GM19463 (cell line): ENCODE data around the gene DAND5.

Experiments used
- ATAC-seq: cut with Tn5 transposase; IDR thresholded peaks from one replicate; pipeline ENCODE4 v1.9.1; 2021; ENCODE audit warnings: mild to moderate bottlenecking, moderate library complexity; ENCODE audit not compliant: unreplicated experiment

The DAND5 gene

DNA sequence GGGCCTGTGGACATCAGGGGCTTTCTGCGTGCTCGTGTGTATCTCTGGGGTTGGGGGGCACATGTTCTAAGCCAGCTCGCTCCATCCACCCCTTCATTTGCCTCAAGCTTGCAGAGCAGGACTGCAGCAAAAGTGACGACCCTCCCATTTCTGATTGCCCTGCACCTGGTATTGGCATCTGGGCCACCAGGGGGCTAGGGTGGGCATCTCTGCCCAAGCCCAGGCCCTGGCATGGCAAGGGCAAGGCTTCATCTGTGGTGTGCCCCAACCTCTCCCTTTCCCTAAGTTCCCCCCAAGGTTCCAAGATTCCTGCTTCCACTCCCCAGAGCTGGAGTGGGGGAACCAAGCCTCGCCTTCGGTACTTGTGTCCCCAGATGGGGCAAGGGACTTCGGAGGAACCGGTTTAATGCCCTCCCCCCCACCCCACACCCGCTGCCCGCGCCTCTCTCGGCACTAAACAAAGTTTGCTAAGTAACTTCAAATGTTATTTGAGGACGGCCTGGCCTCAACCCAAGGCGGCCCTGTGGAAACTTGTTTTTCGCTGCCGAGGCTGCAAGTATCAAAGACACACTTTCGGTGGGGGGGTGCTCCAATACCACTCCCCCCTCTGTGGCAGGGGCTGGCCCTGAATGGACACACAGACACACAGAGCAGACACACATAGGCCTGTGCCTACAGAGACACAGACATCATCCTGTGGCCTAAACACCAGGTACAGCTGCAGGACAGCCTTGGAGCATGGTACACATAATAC lies 38.1 kb downstream of the DAND5 start:
- no peak for ATAC-seq

DNA sequence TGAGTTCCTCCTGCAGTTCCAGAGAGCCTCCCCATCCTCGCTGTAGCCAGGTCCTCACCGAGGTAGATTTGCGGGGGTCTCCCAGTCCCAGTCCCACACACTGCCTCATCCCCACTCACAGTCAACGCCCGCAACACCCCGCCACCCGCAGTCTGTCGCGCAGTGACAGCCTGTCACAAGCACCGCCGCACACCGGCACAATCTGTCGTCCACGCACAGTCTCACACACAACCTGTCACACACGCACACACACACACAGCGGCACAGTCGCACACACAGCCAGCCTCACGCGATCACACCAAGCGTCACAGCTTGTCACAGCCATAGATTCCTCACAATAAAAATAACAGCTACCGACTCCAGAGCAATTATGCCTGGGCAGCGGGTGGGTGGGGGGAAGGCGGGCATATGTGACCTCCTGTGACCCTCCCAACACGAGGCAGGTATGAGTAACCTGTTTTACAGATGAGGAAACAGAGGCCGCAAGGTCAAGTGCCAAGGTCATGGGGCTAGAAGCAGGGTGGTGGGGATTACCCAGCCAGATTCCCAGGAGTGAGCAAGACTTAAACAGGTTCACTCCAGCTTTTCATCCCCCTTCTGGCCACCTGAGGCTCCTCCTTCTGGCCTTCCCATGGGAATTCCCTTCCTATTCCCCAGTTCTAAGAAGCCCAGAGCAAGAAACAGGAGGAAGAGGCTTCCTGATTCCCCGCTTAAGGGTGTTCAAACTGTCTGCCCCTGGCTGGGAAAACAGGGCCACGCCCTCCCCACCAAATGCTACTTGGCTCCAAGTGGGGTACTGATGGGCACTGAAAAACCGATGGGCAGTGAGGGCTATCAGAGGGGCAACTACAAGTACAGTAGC lies 39.8 kb downstream of the DAND5 start:
- ATAC-seq: no peak

DNA sequence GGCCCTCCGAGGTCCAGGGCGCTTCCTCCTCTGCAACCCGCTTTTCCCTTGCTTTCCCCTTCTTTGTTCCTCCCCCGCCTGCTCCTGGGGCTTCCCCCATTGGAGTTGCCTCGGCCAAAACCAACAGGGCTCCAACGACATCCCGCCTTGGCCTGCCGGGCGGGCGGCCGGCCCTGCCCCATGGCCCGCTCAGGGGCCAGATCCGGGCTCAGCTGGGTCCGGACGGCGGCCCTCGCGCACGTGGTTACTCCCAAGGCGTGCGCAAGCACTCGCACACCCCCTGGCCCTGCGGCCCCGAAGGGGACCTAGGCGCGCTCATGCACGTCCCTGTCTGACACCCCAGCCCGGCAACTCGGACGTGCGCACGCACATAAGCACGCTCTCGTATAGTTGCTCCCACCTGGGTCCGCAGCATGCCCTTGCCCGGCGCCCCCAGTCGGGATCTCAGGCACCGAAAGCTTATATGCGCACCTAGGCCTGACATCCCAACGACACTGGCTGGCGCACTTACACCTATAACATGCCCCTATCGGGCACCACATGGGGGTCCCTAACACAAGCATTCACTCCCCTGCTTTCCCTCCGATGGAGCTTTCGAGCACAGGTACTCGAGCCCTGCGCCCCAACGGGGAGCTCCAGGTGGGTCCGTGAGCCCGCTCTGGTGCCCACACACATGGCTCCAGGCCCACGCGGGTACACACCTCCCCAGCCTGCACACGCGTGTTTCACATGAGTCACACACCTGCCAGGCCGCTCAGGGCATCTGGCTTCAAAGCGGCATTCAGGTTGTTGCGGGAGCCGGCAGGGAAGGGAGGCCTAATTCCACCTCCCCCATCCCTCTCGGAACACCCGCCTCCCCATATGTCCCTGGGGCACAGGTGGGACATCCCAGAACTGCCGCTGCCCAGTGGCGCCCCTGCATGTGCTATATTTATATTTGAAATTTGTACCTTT lies 40.9 kb downstream of the DAND5 start:
- no peak for ATAC-seq

DNA sequence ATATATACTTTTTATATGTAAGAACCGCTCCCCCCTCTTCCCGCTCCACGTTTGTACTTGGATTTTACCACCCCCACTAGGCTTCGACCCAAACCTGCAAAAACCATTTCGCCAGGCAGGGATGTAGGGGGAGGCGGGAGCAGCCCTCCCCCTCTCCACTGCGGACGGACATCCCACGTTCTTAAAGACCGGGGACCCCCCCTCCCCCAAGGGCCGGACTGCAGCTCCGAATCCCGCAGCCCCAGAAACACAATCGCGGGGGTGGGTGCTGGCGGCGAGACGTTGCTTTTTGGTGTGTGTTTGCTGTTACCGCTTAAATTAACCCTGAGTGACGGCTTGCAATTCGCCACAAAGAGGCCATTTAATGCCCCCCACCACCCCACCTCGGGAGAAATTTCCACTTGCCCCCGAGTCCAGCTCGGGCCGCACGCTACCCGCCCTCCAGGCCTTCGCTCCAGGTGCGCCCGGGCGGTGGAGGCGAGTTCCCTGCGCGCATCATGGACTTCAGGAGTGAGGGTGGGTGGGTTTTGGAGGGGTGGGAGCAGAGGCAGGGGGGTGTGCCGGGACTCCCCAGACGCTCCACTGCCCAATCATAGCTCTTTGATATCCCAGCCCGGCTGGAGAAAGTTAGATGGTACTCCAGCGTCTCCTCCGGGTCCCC lies 41.7 kb downstream of the DAND5 start:
- ATAC-seq: no peak

DNA sequence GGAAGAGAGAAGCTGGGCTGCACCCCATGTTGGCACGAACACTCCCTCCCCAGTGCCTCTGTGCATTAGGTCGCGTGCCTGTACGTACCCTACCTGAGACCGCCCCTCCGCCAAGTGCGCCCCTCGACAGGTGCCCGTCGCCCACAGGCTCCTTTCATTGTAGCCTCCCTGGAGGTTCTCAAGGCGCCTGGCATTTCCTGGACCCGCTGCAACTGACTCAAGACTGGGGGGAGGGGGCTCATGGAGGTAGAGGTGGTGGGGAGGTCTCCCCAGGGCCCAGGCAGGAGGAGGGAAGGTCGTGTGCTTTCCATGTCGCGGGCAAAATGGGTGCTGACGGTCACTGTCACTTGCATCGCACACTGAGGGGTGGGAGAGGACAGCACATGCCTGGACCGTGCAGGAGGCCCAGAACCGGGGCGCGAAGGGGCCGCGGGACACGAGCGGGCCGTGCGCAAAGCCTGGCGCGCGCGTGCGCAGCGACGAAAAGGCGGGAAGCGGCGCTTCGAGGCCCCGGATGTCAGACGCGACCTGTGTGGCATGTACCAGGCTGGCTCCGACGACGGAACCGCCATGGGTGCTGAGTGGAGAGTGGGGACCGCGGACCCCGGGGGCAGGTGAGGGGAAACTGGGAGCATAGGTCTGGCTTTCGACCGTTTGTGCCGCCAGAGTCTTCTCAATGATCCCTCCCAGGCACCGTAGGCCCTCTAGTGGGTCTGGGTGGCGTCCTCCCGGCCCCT lies 42.4 kb downstream of the DAND5 start:
- no peak for ATAC-seq

DNA sequence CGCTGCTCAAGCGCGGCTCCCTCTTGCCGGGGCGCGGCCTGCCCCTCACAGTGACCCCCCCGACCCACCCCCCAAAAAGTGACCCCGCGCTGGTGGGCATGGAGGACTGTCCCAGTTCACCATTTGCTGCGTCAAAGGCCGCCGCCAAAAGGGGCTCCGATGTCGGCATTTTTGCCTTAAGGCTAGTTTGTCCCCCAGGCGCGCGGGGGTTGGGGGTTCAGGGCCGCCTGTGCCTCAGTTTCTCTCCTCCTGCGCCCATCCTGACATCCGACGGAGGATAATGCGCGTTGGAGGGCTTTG lies 43.0 kb downstream of the DAND5 start:
- ATAC-seq: no peak

DNA sequence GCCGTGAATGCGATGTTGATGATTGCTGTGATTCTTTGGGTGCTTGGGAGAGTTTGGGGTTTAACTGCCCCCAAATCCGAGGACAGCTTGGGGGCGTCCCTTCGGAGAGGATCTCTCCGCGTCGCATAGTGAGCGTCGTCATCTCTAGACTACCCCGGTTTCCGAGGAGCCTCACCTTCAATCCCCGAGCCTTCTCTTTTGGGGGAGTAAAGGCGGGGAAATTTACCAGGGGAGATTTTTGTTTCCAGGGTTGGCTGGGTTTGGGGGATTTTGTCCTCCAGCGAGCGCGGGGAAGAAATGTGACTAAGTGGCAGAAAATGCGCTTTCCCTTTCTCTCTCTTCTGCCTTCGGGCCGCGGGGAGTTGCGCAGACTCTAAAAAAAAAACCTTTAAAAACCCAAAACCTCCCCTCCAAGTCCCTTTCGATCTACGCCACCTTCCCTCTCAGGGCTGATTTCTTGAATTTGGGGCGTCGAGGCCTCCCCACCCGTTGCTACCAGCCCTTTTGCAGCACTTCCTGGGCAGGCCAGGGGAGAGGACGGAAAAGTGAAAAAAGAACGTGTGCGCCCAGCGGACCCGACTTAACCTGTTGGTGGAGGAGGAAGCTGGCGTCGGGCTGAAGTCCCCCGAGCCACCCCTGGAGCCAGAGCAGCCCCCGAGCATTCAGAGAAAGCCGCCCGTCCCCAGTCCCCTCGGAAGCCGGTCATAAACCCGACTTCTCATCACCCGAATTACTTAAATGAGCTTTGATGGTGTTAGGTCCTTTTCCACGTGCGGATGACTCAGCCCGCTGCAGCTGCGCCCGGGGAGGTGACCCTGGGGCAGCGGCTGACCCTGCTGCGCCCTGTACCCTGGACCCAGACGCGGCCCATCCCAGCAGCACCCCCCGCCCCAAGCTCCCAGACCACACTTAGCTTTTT lies 43.6 kb downstream of the DAND5 start:
- no peak for ATAC-seq

DNA sequence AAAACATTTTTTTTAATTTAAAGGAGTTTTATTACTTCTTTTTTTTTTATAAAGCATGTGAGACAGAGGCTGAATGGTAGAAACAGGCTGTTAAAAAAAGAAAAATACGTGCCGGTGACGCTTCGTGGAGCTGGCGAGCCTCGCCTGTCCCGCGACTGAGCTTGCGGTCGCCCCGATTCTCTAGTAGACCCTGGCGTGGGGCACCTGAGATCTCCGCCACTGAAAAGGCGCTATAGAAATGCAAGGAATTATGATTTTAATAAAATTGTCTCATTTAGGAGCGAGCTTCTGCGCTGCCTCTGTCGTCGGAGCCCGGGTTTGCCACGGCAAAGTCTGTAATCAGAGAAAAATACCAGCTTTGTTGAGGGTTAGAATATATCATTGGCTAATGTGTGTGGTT lies 44.3 kb downstream of the DAND5 start:
- ATAC-seq: no peak

DNA sequence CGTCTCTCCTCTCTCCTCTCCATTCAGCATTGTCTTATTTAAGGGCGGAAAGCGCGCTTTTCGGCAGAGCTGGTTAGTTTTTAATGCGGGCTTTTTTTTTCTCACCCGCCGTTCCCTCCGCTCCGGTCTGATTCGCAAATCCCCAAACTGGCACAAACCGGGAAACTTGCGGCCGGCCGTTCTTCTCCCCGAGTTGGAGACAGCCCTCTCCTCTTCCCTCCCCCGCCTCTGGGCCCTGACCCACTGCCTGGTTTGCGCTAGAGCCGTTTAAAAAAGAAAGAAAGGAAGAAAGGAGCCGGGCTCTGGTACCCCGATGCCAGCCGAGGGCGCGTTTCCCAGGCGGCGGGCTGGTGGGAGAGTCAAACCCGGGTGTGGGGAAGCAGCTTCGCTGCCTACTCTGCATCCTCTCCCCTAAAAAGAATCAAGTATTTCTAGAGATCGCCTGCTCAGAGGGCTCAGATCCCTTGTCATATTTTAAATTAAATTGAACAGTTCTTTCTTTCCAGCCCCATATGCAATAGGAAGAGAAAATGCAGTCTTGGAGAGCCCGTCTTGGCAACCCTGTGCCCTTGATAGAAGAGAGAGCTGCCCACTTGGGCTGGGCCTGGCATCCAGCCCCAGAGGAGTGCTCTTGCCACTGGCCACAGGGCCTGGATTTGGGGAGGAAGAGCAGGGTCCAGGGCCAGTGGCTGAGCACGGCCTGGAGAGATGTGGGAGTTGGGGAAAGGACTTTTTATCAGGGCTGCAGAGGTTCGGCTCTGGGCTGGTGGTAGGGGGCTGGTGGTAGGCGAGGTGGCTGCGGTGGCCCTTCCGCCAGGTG lies 44.9 kb downstream of the DAND5 start:
- ATAC-seq: no peak

DNA sequence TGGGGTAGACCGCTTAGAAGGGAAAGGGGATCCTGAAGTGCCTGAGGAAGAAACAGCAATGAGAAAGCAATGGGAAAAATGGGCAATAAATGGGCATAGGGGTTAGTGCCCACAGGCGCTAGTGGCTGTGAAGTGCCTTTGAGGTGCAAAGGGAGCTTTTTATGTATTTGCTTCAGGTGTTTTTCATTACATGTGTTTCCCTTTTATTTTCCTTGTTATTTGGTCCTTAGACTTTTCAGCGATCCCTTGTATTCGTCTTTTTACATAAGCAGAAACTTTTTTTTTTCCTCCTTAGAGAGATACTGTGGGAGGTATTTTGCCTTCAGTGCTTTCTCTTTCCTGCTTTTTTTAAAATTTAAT lies 45.5 kb downstream of the DAND5 start:
- ATAC-seq: no peak

DNA sequence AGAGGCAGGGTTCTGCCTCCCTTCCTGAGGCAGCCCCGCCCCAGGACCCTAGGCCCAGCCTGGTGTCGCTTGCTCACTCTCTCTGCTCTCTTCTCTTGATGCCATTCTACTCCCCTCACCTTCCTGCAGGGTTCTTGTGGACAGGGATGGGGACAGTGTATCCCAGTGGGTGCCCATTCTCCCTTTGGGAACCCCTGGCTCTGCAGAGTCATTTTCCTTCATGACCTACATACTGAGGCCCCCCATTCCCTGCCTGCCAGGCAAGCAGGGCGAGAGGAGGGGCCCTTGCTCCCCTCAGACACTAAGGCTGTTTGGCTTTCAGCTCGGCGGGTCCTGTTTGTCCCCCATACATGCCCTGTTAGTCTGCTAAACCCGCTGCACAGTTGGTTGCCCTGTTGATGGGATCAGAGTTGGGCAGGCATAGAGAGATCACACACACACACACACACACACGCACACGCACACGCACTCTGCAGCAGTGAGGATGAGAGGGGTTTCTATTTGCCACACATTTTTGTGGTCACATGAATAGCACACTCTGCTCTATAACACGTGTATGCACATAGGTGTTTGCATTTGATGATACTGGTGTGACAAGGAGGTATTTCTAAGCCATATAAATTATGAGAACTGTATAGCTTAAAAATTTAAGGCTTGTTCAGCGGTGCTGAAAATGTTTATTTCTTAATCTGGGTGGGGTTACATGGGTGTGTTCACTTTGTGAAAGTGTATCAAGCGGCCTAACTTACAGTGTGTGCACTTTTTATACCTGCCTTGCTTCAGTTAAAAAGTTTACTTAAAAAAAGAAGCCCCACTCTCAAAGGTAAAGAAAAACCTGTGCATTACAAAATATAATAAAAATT lies 46.2 kb downstream of the DAND5 start:
- ATAC-seq: no peak

DNA sequence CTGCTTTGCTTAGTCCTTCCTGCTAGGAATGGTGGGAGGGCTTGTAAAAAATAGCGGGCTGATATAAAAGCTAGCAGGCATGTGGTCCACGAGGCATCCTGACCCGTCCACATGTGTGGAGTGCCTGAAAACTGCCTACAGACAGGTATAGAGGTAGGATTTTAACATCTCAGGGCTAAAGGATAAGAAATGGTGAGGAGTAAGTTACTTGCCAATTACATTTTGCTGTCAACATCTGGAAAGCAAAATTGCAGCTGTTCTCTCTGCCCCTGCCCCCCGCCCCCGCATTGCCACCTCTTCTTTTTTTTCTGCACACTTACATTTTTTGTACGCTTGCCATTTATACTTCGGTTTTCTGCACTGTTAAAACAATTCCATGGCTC lies 46.9 kb downstream of the DAND5 start:
- ATAC-seq: no peak

DNA sequence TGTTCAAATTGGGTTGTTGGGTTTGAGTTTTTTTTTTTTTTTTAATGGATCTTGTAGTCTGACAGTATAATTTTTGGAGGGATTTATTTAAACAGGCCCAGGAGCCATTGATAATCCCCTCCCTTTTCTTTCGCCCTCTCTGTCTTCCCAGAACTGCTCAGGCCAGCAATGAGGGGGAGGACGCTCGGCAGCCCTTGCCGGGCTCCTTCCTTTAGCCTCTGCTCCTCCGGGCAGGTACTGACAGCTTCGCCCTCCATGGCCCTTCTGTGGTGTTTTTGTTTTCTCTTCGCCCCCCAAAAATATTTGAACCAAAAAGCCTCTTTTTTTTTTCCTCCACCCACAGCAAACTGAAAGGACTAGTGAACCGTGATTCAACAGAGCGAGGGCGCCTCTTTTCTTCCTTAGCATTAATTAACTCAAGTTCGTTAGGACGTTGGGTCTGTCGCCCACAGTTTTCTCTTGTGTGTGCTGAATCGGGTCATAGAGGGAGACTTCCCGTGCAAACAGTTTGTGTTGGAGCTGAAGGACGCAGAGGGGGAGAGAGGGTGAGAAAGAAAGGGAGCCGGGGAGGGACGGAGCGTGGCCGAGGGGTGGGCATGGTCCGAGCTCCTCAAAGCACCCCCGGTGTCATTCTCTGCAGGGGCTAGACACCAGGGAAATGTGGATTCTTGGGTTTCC lies 47.4 kb downstream of the DAND5 start:
- ATAC-seq: no peak

DNA sequence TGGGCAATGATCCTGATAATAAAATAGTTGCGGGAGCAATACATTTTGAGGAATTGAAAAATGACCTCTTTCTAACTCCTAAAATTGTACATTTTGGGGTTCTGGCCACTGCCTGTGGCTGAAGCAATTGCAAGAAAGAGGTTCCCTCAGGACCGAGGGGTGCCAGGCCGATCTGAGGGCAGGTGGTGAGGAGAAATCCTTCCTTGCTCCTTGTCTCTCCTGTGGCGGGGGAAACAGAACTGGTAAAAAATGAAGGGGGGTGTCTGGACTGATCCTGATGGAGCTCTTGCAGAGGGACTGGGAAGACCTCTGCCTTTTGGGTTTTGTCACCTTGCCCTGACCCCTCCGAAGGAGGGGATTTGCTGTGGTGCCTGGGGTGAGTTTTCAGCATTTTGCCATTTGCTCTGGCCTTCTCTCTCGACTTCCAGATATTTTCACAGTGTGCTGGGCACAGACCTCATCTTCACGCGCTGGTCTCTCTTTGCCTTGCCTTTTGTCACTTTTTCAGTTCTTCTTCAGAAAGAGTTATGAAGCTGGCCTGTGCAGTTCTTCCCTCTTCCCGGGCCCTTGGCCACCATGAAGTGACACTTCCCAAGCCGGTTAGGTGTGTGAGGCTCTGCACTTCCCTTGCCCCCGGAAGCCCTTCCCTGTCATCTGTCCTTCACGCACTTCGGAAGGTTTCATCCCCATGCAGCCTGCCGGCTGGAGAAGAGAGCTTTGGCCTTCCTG lies 48.1 kb downstream of the DAND5 start:
- ATAC-seq: no peak

DNA sequence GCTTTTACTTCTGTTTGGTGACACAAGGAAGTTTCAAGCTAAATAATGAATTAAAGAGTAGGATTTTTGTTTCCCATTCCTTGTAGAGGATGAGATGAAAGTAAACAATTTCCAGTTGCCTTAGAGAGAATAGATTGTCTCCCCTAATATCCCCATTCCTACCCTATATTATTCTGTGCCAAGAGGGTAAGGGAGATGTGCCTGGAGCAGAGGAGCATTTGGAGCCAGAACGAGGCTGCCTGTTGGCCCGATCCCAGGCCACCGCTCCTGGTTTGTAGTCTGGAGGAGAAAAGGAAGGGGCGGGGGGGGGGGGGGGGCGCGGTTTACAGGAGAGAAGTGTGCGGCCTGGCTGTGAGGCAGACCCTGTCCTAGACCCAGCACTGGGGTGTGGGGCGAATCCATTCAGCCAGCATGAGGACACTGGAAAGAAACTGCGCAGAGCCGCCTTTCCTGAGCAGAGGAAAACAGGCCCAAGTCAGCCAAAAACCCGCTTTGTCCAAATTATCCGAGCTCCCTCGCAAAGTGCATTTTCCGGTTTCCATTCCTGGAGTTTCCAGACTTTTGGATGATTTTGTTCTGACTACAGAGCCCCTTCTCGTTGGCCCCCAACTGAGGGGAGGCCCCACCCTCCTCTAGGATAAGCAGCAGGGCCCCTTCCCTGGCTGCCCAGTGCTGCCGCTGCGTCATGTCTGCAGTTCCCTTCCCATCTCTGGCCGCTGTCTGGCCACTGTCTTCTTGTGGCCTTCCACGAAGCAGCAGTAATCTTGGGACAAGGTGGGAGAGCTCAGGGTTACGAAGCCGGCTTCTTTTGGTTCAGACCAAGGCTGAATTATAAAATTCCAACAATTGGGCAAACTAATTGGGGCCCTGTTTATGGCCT lies 48.9 kb downstream of the DAND5 start:
- no peak for ATAC-seq
